OCI-LY7 (cell line): ENCODE data around the gene BRINP2. TPM values are rescaled to one million over a fixed set of nuclear protein-coding genes. Genes with fewer than 3 reads are reported as not detected.

Experiments used
- BruUV-seq: library from RNA; stranded (reverse); fragments of 400-500 nt; replicated peaks from 2 replicates; lab custom pipeline; 2021; lab: Mats Ljungman, UMichigan
- CTCF ChIA-PET: fragments of 300-600 bp; sonication (Branson Sonifier 250); formaldehyde crosslinking; loops from one replicate; lab custom pipeline; 2022; ENCODE audit warnings: antibody characterized with exemption; ENCODE audit not compliant: unreplicated experiment; lab: Charles Lee
- POLR2A ChIA-PET: fragments of 300-600 bp; sonication (Branson Sonifier 250); formaldehyde crosslinking; loops from one replicate; lab custom pipeline; 2022; ENCODE audit warnings: antibody characterized with exemption; lab: Charles Lee
- DNase-seq: peaks from one replicate; pipeline ENCODE4 v3.0.0-alpha.2; 2015; ENCODE audit warnings: low spot score
- H2AFZ ChIP-seq: fragments of 200-600 bp; sonication (generic), shearing (Covaris generic); 2 replicates; pipeline ENCODE4 v1.6.1; 2014; ENCODE audit warnings: mild to moderate bottlenecking, antibody characterized with exemption, low read length, moderate library complexity
- H3K27ac ChIP-seq: fragments of 200-600 bp; sonication (generic); 2 replicates; pipeline ENCODE4 v1.5.1; 2014; ENCODE audit warnings: mixed run types, low read depth, mild to moderate bottlenecking, moderate library complexity, low read length, inconsistent platforms; ENCODE audit not compliant: poor library complexity, severe bottlenecking
- H3K36me3 ChIP-seq: fragments of 200-600 bp; sonication (generic); 2 replicates; pipeline ENCODE4 v1.6.1; 2014; ENCODE audit warnings: mild to moderate bottlenecking, antibody characterized with exemption, low read length, moderate library complexity, mixed read lengths; ENCODE audit not compliant: insufficient read depth
- H3K4me1 ChIP-seq: fragments of 200-600 bp; sonication (generic); 2 replicates; pipeline ENCODE4 v1.5.1; 2014; ENCODE audit warnings: mild to moderate bottlenecking, low read length; ENCODE audit not compliant: insufficient read depth, poor library complexity, severe bottlenecking
- H3K4me2 ChIP-seq: fragments of 200-600 bp; sonication (generic); 2 replicates; pipeline ENCODE4 v1.6.1; 2014; ENCODE audit warnings: mild to moderate bottlenecking, low read length
- H3K4me3 ChIP-seq: fragments of 200-600 bp; sonication (generic); 2 replicates; pipeline ENCODE4 v1.5.1; 2014; ENCODE audit warnings: mild to moderate bottlenecking, low read depth, low read length; ENCODE audit not compliant: poor library complexity, severe bottlenecking
- H3K79me2 ChIP-seq: fragments of 200-600 bp; sonication (generic); 2 replicates; pipeline ENCODE4 v1.6.1; 2016; ENCODE audit warnings: low read depth, mild to moderate bottlenecking, low read length, moderate library complexity, mixed read lengths; ENCODE audit not compliant: insufficient read depth
- H3K9me2 ChIP-seq: fragments of 200-600 bp; sonication (generic); 2 replicates; pipeline ENCODE4 v1.6.1; 2016; ENCODE audit warnings: mild to moderate bottlenecking, low read length, mixed read lengths; ENCODE audit not compliant: insufficient read depth
- H3K9me3 ChIP-seq: fragments of 200-600 bp; sonication (generic); 2 replicates; pipeline ENCODE4 v1.6.1; 2014; ENCODE audit warnings: mild to moderate bottlenecking, mixed run types, low read length, mixed read lengths
- H4K20me1 ChIP-seq: fragments of 200-600 bp; sonication (generic); 2 replicates; pipeline ENCODE4 v1.6.1; 2014; ENCODE audit warnings: mild to moderate bottlenecking, antibody characterized with exemption, low read length, moderate library complexity, mixed read lengths; ENCODE audit not compliant: insufficient read depth
- EZH2phosphoT487 ChIP-seq: fragments of 200-600 bp; sonication (generic); IDR thresholded peaks from 2 replicates; pipeline ENCODE4 v1.6.1; 2018; ENCODE audit warnings: low read depth, borderline replicate concordance, mild to moderate bottlenecking, mixed run types, antibody characterized with exemption, low read length, moderate library complexity, mixed read lengths
- intact Hi-C: fragments of 100-400 bp; cut with micrococcal nuclease; formaldehyde crosslinking; loops from one replicate; pipeline ENCODE4 v1.10.0; 2022; ENCODE audit not compliant: unreplicated experiment
- total RNA-seq, 2 experiments: library from RNA; depleted of rRNA in 1 of 2; stranded (reverse); fragments of >200 nt in 1 of 2; shearing (Covaris generic) in 1 of 2; gene quantifications; 2 replicates each; pipeline ENCODE4 v1.2.3, GENCODE V29; 2014 to 2022
- TF ChIP-seq, protein P1 (sequence below): fragments of 200-600 bp; sonication (generic); conservative IDR thresholded peaks from 2 replicates; pipeline ENCODE4 v1.5.1; 2014; ENCODE audit warnings: mild to moderate bottlenecking, antibody characterized with exemption, low read length, moderate library complexity, mixed read lengths

The BRINP2 gene
- total RNA-seq, 2 experiments from 2014 or later: not detected

DNA sequence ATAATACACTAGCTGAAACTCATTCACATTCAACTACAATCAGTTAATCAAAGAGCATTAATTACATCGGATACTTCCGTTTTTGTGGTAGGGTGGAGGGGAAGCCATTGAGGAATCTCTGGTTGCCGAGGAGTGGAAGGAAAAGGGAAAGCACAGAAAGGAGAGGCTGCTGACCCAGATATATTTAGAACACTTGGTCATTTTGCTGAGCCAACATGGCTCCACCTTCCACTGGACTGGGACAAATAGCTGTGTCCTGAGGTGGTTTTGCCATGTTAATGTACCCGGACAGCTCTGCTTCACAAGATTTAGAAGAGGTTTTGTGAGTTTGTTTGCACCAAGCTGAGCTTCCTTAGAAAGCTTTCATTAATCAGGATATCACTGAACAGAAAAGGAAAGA, 32.4 kb upstream of the BRINP2 start:
- POLR2A ChIA-PET: interaction anchor here (1.0 to 1.1 kb wide), 2 partner anchors 18 to 27 kb away, joined by 3 read pairs; no protein-coding TSS in a partner anchor
- Histone ChIP-seq H3K4me1 (no peaks in the 10 kb centered on the region), H3K27ac (no peak overlapping the region), H3K9me3 (no peaks in the 10 kb centered on the region), H3K36me3 (no peaks in the 10 kb centered on the region), H3K4me3 (no peak overlapping the region), H4K20me1 (no peaks in the 10 kb centered on the region), H3K9me2 (no peaks in the 10 kb centered on the region; the same call in 1 of the 2 replicates), H2AFZ (no peak overlapping the region), H3K79me2 (no peaks in the 10 kb centered on the region), H3K4me2 (no peak overlapping the region)
- no peak for TF ChIP-seq EZH2phosphoT487
- TF ChIP-seq, protein P1, sequence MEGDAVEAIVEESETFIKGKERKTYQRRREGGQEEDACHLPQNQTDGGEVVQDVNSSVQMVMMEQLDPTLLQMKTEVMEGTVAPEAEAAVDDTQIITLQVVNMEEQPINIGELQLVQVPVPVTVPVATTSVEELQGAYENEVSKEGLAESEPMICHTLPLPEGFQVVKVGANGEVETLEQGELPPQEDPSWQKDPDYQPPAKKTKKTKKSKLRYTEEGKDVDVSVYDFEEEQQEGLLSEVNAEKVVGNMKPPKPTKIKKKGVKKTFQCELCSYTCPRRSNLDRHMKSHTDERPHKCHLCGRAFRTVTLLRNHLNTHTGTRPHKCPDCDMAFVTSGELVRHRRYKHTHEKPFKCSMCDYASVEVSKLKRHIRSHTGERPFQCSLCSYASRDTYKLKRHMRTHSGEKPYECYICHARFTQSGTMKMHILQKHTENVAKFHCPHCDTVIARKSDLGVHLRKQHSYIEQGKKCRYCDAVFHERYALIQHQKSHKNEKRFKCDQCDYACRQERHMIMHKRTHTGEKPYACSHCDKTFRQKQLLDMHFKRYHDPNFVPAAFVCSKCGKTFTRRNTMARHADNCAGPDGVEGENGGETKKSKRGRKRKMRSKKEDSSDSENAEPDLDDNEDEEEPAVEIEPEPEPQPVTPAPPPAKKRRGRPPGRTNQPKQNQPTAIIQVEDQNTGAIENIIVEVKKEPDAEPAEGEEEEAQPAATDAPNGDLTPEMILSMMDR: no peak
- DNase-seq: no peak
- CTCF ChIA-PET: no interaction called here
- BruUV-seq: no TSS peak
- intact Hi-C loops: no loop called here

DNA sequence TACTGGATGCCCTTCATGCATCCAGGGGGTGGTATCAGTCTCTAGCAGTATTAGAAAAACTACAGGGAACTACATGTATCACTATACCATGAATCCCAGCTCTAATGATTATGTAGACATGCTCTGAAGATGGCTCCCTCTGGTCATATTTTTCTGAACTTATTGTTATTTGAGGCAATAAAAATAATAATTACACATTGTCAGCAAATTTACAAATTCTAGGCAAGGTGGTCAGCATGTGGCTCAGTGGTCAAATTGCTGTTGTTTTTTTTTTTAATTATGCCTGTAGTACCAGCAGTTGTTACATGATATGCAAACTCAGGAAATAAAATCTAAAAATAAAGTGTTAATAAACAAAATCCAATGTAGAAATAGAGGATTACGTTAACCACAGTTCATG, 28.7 kb upstream of the BRINP2 start:
- H3K36me3 ChIP-seq: no peaks in the 10 kb centered on the region
- no peaks in the 10 kb centered on the region for H4K20me1 ChIP-seq
- H2AFZ ChIP-seq: no peak overlapping the region
- no peak overlapping the region for H3K27ac ChIP-seq
- TF ChIP-seq, protein P1: no peak
- no peak for TF ChIP-seq EZH2phosphoT487
- BruUV-seq: no TSS peak
- no peak for DNase-seq
- no peak overlapping the region for H3K4me3 ChIP-seq
- H3K9me3 ChIP-seq: no peaks in the 10 kb centered on the region
- H3K4me2 ChIP-seq: no peak overlapping the region
- no peaks in the 10 kb centered on the region for H3K4me1 ChIP-seq
- no peaks in the 10 kb centered on the region; the same call in 1 of the 2 replicates for H3K9me2 ChIP-seq
- ChIA-PET POLR2A (no interaction called here), CTCF (no interaction called here)
- H3K79me2 ChIP-seq: no peaks in the 10 kb centered on the region
- intact Hi-C loops: no loop called here

DNA sequence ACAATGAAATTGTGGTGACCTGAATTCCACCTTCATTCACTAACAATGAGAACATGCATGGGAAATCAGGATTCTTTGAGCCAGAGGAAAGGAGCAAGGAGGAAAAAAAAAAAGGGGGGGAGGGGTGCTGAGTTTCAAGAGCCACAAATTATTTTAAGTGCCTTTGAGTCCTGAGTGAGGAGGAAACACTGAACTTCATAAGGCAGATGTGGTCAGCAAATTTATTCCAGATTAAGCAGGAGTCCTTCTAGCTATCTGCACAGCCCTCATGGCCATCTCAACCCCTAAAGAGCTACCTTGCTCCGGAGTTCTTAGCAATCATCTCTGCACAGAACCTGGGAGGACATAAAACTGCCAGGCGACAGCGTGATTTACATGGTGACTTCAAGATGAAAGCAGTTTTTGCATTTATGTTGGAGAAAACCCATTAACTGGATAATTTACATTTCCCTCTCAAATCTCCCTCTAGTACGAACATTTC, 27.9 kb upstream of the BRINP2 start:
- H4K20me1 ChIP-seq: no peaks in the 10 kb centered on the region
- no peaks in the 10 kb centered on the region for H3K79me2 ChIP-seq
- intact Hi-C loops: no loop called here
- H3K4me1 ChIP-seq: no peaks in the 10 kb centered on the region
- no peak for DNase-seq
- ChIA-PET POLR2A (no interaction called here), CTCF (no interaction called here)
- no peak overlapping the region for H3K4me2 ChIP-seq
- TF ChIP-seq, protein P1: no peak
- no peak for TF ChIP-seq EZH2phosphoT487
- H3K9me3 ChIP-seq: no peaks in the 10 kb centered on the region
- no peak overlapping the region for H2AFZ ChIP-seq
- no peaks in the 10 kb centered on the region for H3K36me3 ChIP-seq
- no peak overlapping the region for H3K27ac ChIP-seq
- H3K9me2 ChIP-seq: no peaks in the 10 kb centered on the region; the same call in 1 of the 2 replicates
- H3K4me3 ChIP-seq: no peak overlapping the region
- no TSS peak for BruUV-seq
